ENCODE measurements around the gene TESK1. TPM values are rescaled to one million over a fixed set of nuclear protein-coding genes. Genes with fewer than 3 reads are reported as not detected.

Gene TESK1
- total and polyA plus RNA-seq, 2 of the 4 experiments (the other 2 are of a cell fraction): 3.4 to 21.0 TPM

DNA sequence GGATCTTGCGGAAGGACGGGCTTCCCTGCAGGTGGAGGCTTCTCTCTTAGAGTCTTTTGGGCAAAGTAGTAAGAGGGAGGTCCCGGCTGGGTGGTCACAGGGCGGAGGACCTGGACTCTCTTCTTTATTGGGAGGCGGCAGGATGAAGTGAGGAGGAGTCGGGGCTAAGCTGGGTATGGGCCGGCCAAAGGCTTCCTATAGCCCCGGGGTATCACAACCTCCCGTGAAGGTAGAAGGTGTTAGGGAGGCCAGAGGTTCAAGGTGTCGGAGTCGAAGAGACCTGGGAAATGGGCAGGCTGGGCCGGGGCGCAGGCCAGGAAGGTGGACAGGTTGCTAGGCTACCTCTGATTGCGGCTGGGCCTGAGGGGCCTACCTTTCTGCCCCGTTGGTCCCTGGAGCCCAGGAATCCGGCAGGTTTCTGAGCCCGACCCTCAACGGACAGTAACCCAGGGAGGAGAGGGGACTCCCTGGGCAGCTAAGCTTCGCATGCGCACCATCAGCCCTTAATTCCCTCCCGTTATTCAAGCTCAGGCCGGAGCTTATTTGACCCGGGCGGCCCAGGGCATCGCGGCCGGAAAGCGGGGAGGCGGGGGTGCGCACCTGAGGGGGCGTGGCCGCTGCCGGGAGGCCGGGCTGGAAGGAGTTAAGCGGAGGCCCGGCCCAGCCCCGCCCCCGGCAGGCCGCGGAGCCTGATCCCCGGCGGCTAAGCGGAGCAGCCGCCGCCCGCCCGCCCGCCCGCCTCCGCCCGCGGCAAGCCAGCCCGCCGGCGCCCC is at the start of gene TESK1 (continued):
- TF ChIP-seq SMC3 (IDR thresholded peaks at IDR 0.05; ENCODE audit: low read depth, low read length) (no peak), RAD21 (IDR thresholded peaks at IDR 0.05; ENCODE audit: low read length) (no peak), MAZ (IDR thresholded peaks at IDR 0.05; ENCODE audit: borderline replicate concordance, low read depth, low read length) (no peak), NFE2L2 (IDR thresholded peaks at IDR 0.05; ENCODE audit: low read depth, low read length) (no peak), MXI1 (IDR thresholded peaks at IDR 0.05; ENCODE audit: borderline replicate concordance, low read depth, low read length) (no peak)
- TF ChIP-seq, protein P1, sequence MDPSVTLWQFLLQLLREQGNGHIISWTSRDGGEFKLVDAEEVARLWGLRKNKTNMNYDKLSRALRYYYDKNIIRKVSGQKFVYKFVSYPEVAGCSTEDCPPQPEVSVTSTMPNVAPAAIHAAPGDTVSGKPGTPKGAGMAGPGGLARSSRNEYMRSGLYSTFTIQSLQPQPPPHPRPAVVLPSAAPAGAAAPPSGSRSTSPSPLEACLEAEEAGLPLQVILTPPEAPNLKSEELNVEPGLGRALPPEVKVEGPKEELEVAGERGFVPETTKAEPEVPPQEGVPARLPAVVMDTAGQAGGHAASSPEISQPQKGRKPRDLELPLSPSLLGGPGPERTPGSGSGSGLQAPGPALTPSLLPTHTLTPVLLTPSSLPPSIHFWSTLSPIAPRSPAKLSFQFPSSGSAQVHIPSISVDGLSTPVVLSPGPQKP (IDR thresholded peaks at IDR 0.05; ENCODE audit: borderline replicate concordance, low read depth, low read length): no peak

All from IMR-90 (cell line).